Kidney (tissue), 14 donors: ENCODE measurements around the gene TAF3. TPM values are rescaled to one million over a fixed set of nuclear protein-coding genes. Genes with fewer than 3 reads are reported as not detected.

Source experiments
- DNase-seq, 5 donors: peaks; one replicate each; pipeline ENCODE4 v3.0.0-alpha.2; 2013 to 2020
- FAIRE-seq: peaks from 2 replicates; lab custom pipeline; 2012; peaks lifted over from hg19 to GRCh38; lab: Jason Lieb, UNC
- H3K27ac ChIP-seq, 2 donors: one replicate each; pipeline ENCODE4 v1.7.0; 2013; ENCODE audit warnings: low read depth in 2 of 2, low read length in 2 of 2, inconsistent platforms in 1 of 2
- H3K27me3 ChIP-seq: one replicate; pipeline ENCODE4 v1.7.1; 2013; ENCODE audit warnings: low read length, inconsistent platforms; ENCODE audit not compliant: control insufficient read depth, insufficient read depth
- H3K36me3 ChIP-seq, 3 donors: one replicate each; pipeline versions ENCODE4 v1.7.0 to v1.7.1; 2013; ENCODE audit warnings: low read length in 3 of 3, control low read depth in 1 of 3, inconsistent platforms in 1 of 3; ENCODE audit not compliant: insufficient read depth in 3 of 3, control insufficient read depth in 2 of 3
- H3K4me1 ChIP-seq, 3 donors: one replicate each; pipeline versions ENCODE4 v1.7.0 to v1.7.1; 2013; ENCODE audit warnings: low read length in 3 of 3, inconsistent platforms in 1 of 3, low read depth in 1 of 3; ENCODE audit not compliant: control insufficient read depth in 2 of 3, insufficient read depth in 2 of 3
- H3K4me3 ChIP-seq, 3 donors: one replicate each; pipeline versions ENCODE4 v1.7.0 to v1.8.1; 2013; ENCODE audit warnings: low read length in 3 of 3, control low read depth in 1 of 3, inconsistent platforms in 1 of 3
- H3K9ac ChIP-seq, 3 donors: one replicate each; pipeline versions ENCODE4 v1.7.0 to v1.7.1; 2013; ENCODE audit warnings: low read length in 3 of 3, control low read depth in 1 of 3, inconsistent platforms in 1 of 3
- H3K9me3 ChIP-seq, 3 donors: one replicate each; pipeline versions ENCODE4 v1.7.0 to v1.7.1; 2013; ENCODE audit warnings: low read length in 3 of 3, control low read depth in 1 of 3, inconsistent platforms in 1 of 3; ENCODE audit not compliant: control insufficient read depth in 2 of 3, insufficient read depth in 1 of 3
- CTCF ChIP-seq: IDR thresholded peaks from 3 replicates; pipeline ENCODE4 v1.5.1; 2012; ENCODE audit warnings: mild to moderate bottlenecking, moderate library complexity, borderline replicate concordance; ENCODE audit not compliant: insufficient read depth; ENCODE audit errors: extremely low read depth
- intact Hi-C: fragments of 100-400 bp; cut with DNase I; formaldehyde crosslinking; loops from one replicate; pipeline ENCODE4 v1.11.1; 2022
- polyA plus RNA-seq: library from polyadenylated mRNA; stranded (reverse); fragments of 350-450 nt; fragmentation: Illumina TruSeq; extraction: RNeasy Lipid Tissue Mini Kit (QIAGEN cat#74804); gene quantifications from one replicate; pipeline ENCODE4 v1.2.3, GENCODE V29; 2014; ENCODE audit warnings: low read depth, low replicate concordance; ENCODE audit not compliant: insufficient read depth
- total RNA-seq: library from RNA; stranded (reverse); fragmentation: NEBNext Ultra II Directional; extraction: Animal tissue kit (Norgen Biotek cat#: 25700); gene quantifications from one replicate; pipeline ENCODE4 v1.2.1, GENCODE V29; 2021
- donor health status: control.
- donor health status: control.
- donor health status: control.
- donor health status: control.
- donor health status: control.
- donor health status: DM: yes; HTN: yes; CAD: no.
- donor health status: Normal renal cell carcinoma (clear cell type).

TAF3 gene
- total and polyA plus RNA-seq, 2 donors from 2014 or later, result 4.0 to 8.7 TPM

GRCh38 chr10:7797582-7797981 lies 20.7 kb upstream of the TAF3 start:
- H3K9ac ChIP-seq, result no peak overlapping the region
- intact Hi-C loops, result no loop called here
- no peaks in the 10 kb centered on the region for H3K27me3 ChIP-seq
- DNase-seq (no peak), FAIRE-seq (no peak)
- no peak overlapping the region for H3K27ac ChIP-seq
- peaks cover 0 to 5% (median 0%) of the 10 kb centered on the region in 3 donors for H3K4me1 ChIP-seq
- TF ChIP-seq CTCF, result no peak
- H3K4me3 ChIP-seq, result no peak overlapping the region
- peaks cover 6 to 50% (median 27%) of the 10 kb centered on the region in 3 donors for H3K36me3 ChIP-seq
- H3K9me3 ChIP-seq, result no peaks in the 10 kb centered on the region

GRCh38 chr10:7802606-7803005 lies 15.7 kb upstream of the TAF3 start:
- peaks cover 13 to 75% (median 47%) of the 10 kb centered on the region in 3 donors for H3K36me3 ChIP-seq

GRCh38 chr10:7804216-7804615 lies 14.1 kb upstream of the TAF3 start:
- no peak overlapping the region for H3K4me3 ChIP-seq
- H3K27me3 ChIP-seq, result no peaks in the 10 kb centered on the region
- intact Hi-C loops, result no loop called here
- H3K36me3 ChIP-seq, result peaks cover 13 to 70% (median 46%) of the 10 kb centered on the region in 3 donors
- H3K27ac ChIP-seq, result no peak overlapping the region
- H3K9me3 ChIP-seq, result no peaks in the 10 kb centered on the region
- no peak for TF ChIP-seq CTCF
- no peaks in the 10 kb centered on the region for H3K4me1 ChIP-seq
- DNase-seq, result no peak
- FAIRE-seq, result no peak
- no peak overlapping the region for H3K9ac ChIP-seq

More at GRCh38 chr10:7802606-7803005, 15.7 kb upstream of the TAF3 start:
- Histone ChIP-seq H3K9me3 (no peaks in the 10 kb centered on the region), H3K4me3 (no peak overlapping the region), H3K4me1 (no peaks in the 10 kb centered on the region), H3K27ac (no peak overlapping the region), H3K9ac (no peak overlapping the region), H3K27me3 (no peaks in the 10 kb centered on the region)
- intact Hi-C loops, result no loop called here
- DNase-seq (no peak), FAIRE-seq (no peak)
- no peak for TF ChIP-seq CTCF

- H3K27me3 ChIP-seq, result no peaks in the 10 kb centered on the region
- no peaks in the 10 kb centered on the region for H3K9me3 ChIP-seq
- no peak for DNase-seq
- no peak overlapping the region for H3K9ac ChIP-seq
- no peak overlapping the region for H3K4me3 ChIP-seq
- TF ChIP-seq CTCF, result no peak
- H3K36me3 ChIP-seq, result peaks cover 10 to 64% (median 41%) of the 10 kb centered on the region in 3 donors
- H3K4me1 ChIP-seq, result no peaks in the 10 kb centered on the region
- intact Hi-C loops, result no loop called here
- no peak overlapping the region for H3K27ac ChIP-seq
- FAIRE-seq, result no peak
Observed at GRCh38 chr10:7804741-7805140, 13.6 kb upstream of the TAF3 start.
